NCI-H146 treated with DMSO at 0.1 percent for 48 hours (cell line): ENCODE results near the gene NAP1L1.
"Not testable (repeated sequence)": the region's sequence is repeated elsewhere in the genome, so short reads cannot be mapped to it uniquely, and the experiment has no call there.

Experiments
- DNase-seq: peaks from one replicate; lab custom pipeline; 2025; ENCODE audit not compliant: unreplicated experiment; lab: John Stamatoyannopoulos, UW

Gene NAP1L1

DNA sequence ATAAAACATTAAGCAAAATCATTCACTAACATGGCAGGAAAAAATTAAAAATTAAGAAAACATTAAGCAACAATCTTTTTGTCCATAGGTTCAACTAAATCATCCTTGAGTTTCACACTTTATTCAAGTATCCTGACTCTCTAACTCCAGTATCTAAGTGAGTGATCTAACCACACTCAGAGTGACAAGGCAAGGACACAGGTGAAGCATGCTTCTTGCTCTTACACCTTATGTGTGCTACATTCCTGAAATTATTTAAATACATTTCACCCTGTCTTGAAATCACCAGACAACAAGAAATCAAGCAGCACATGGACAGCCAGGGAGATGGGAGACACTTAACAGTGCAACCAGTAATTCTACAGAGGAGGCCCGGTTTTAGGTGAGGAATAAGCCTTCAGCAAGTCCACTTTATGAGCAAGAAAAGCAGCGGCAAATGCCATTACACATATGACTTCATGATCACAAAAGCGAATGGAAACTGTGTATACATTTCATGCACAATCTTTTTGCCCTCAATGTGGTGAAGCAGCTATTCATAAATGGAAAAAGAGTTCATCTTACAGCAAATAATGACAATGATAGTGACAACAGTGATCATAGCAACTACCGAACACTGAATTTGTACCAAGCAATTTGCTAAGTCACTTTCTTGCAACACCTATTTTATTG is 90.3 kb downstream of the NAP1L1 start:
- no peak for DNase-seq

DNA sequence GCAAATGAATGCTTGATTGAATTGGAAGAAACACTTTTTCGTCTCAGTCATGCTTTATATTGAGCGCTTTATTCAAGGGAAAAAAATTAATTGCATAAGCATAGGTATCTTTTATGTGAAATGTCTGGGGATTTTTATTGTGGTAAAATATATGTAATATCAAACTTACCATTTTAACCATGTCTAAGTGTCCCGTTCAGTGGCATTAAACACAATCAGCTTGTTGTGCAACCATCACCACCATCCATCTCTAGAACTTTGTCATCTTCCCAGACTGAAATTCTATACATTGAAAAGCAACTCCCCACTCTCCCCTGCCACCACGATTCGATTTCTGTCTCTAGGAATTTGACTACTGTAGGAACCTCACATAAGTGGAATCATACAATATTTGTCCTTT is 92.7 kb downstream of the NAP1L1 start:
- DNase-seq = no peak

DNA sequence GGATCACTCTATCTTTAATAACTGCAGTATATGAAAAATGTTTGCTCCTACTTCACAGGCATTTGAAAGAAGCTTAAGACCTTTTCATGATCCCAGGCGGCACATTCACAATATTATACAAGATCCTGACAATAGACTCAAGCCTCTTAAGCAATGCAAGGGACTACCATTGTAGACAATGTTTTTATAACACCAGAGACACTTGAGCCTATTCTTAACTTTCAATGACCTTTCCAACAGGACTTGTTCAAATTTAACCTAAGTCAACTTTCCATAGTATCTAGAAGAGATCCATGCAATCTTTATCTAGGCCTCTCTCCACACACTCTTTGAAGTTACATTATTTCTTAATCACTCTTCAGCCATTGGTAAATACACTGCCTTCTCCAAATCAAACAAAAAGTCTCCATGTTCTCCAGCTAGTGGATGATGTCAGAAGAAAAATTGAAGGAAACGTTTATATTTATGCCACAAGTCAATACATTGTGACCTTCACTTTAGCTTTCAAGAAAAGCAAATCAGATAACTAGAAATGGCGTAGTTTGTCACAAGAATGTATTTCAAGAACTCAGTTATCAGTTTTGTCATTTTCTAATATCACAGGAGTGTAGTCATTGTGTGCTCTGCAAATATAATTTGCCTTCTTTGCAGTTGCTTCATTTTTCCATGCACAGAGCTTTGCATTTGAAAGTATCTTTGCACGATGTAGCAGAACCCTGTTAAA is 94.1 kb downstream of the NAP1L1 start:
- no peak for DNase-seq

DNA sequence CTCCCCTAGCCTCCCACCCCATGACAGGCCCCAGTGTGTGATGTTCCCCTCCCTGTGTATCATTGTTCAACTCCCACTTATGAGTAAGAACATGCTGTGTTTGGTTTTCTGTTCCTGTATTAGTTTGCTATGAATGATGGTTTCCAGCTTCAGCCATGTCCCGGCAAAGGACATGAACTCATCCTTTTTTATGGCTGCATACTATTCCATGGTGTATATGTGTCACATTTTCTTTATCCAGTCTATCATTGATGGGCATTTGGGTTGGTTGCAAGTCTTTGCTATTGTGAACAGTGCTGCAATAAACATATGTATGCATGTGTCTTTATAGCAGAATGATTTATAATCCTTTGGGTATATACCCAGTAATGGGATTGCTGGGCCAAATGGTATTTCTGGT is 96.8 kb downstream of the NAP1L1 start:
- DNase-seq = not testable (repeated sequence)
